ENCODE results near the gene GLYR1.

The GLYR1 gene

GRCh38 chr16:4801962-4802658 is 45.0 kb downstream of the GLYR1 start, which contains the start of gene ROGDI:
TSS of gene ROGDI (minus strand) at chr16:4802633. CDS start at chr16:4802571, 62 bp downstream.
- peak; percentile 28 for DNase-seq (ENCODE audit: low read depth)
- TF ChIP-seq CTCF (conservative IDR thresholded peaks at IDR 0.05; ENCODE audit: low read length), result no peak
- peak within 1 kb of the TSS; percentile 74 for H3K4me3 ChIP-seq (ENCODE audit: low read length)

- peak overlapping the region; percentile 74 for H3K4me3 ChIP-seq (ENCODE audit: low read length)
- TF ChIP-seq CTCF (conservative IDR thresholded peaks at IDR 0.05; ENCODE audit: low read length), result no peak
- no peak for DNase-seq (ENCODE audit: low read depth)
These were observed 45.8 kb downstream of the GLYR1 start for GRCh38 chr16:4801051-4801961.

- H3K4me3 ChIP-seq (ENCODE audit: low read length), result no peak overlapping the region
- no peak for TF ChIP-seq CTCF (conservative IDR thresholded peaks at IDR 0.05; ENCODE audit: low read length)
- no peak for DNase-seq (ENCODE audit: low read depth)
These were observed 46.6 kb downstream of the GLYR1 start for GRCh38 chr16:4800290-4801041.

- no peak for TF ChIP-seq CTCF (conservative IDR thresholded peaks at IDR 0.05; ENCODE audit: low read length)
- no peak for DNase-seq (ENCODE audit: low read depth)
- H3K4me3 ChIP-seq (ENCODE audit: low read length), result no peak overlapping the region
These were observed 47.8 kb downstream of the GLYR1 start for GRCh38 chr16:4799171-4799855.

GRCh38 chr16:4798456-4798855 is 48.6 kb downstream of the GLYR1 start:
- DNase-seq (ENCODE audit: low read depth), result no peak
- no peak for TF ChIP-seq CTCF (conservative IDR thresholded peaks at IDR 0.05; ENCODE audit: low read length)
- H3K4me3 ChIP-seq (ENCODE audit: low read length), result no peak overlapping the region

- no peak overlapping the region for H3K4me3 ChIP-seq (ENCODE audit: low read length)
- no peak for TF ChIP-seq CTCF (conservative IDR thresholded peaks at IDR 0.05; ENCODE audit: low read length)
- DNase-seq (ENCODE audit: low read depth), result no peak
These were observed 49.3 kb downstream of the GLYR1 start for GRCh38 chr16:4797805-4798252.

All from AG10803 (cell line).